Diencephalon (tissue), 1 donor: ENCODE data around the gene USP13. TPM values are rescaled to one million over a fixed set of nuclear protein-coding genes. Genes with fewer than 3 reads are reported as not detected.

ENCODE experiments used
- small RNA-seq: library from RNA; depleted of rRNA; stranded (forward); fragments of <200 nt; gene quantifications from one replicate; pipeline ENCODE3, GENCODE V24; 2014
- total RNA-seq: library from RNA; depleted of rRNA; stranded (reverse); fragments of >200 nt; gene quantifications from one replicate; pipeline ENCODE4 v1.2.3, GENCODE V29; 2014

Gene USP13
- 15.2 TPM for total RNA-seq

GRCh38 chr3:179652447-179653095 lies at the start of gene USP13:
TSS of gene USP13 (plus strand) at chr3:179653040. CDS start at chr3:179653226, 186 bp downstream.

DNA sequence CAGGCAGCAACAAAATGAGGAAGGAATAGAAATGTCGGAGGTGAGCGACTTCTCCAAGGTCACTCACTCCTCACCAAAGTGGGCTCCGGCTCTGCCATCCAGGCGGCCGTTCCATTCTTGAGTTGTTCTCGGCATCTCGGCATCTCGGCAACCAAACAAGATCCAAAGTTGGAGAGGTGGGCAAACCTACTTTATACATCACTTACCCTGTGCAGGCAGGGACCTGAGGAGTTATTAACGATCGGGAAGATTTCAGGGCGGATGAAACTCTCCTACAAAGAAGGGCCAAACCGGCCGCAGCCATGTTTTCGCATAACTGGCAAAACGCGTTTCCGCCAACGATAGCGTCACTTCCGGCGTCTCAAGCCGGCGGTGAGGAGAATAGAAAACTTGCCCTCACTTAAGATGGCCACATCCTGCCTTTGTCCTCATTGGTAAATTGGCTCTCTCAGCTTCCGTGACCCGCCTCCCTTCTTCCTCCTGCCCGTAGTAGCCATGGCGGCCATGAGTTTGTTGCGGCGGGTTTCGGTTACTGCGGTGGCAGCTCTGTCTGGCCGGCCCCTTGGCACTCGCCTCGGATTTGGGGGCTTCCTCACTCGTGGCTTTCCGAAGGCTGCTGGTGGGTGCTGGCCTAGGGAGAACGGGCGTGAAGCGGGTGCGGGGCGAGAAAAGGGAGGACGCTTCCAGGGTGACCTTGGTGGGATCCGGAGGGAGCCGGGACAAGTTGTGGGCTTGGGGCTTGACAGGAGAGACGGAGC lies 48.3 kb upstream of the USP13 start, which contains the start of the genes MRPL47 and NDUFB5:
Gene MRPL47, minus strand, starts transcription at position 318 of the 758 bp plus-strand sequence. Its CDS starts 14 bp downstream, at position 304.
Gene NDUFB5, plus strand, starts transcription at position 474 of the 758 bp plus-strand sequence. Its CDS starts 22 bp downstream, at position 496.

Small RNA genes within 50 kb of the gene (small RNA-seq; reads per million reads assigned to genes)
- gene RF01210, result not detected

Other genes starting within 250 kb of the USP13 start
- 110 TPM for gene GNB4, start 201.6 kb upstream of the USP13 start, total RNA-seq
- 23.3 TPM for gene ACTL6A, start 90.1 kb upstream of the USP13 start, total RNA-seq
- gene MRPL47, start 48.4 kb upstream of the USP13 start, total RNA-seq, result 40.6 TPM
- 145 TPM for gene NDUFB5, start 48.2 kb upstream of the USP13 start, total RNA-seq